ENCODE data around the gene TEX2. TPM values are rescaled to one million over a fixed set of nuclear protein-coding genes. Genes with fewer than 3 reads are reported as not detected.
A peak's percentile ranks its signal among the peaks of the same experiment; 100 is the strongest.

TEX2 gene
- total and polyA plus RNA-seq, 2 of the 13 experiments (the other 11 are each of a cell fraction or from before 2014, with no cell fraction given): 21.4 to 37.7 TPM

DNA sequence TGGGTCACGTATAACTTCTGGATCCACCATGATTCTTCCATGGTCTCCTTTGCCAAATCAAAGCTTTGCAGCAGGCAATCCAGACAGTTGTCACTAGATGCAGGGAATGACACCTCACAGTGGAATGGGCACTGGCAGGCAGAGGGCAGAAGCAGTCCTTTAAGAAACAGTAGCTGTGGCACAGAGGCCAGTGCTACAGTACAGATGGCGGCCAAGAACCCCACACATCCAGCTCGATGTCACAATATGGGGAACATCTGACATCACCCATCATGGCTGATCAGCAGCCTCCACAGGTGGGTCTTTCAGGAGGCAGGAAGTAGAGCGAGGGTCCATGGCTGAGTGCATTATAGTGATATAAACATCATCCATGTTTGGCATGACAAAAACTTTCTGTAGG, 114.4 kb downstream of the TEX2 start (continued):
- TF ChIP-seq ZBTB40 (IDR thresholded peaks at IDR 0.05) (no peak), ZBTB40 (CRISPR knock-in tag; IDR thresholded peaks at IDR 0.05) (0 out of 2 replicates have a peak, but pooled peaks have one; percentile 34), ZNF407 (CRISPR knock-in tag; IDR thresholded peaks at IDR 0.05; ENCODE audit: not compliant biosample characterization) (no peak), CHD4 (IDR thresholded peaks at IDR 0.05; ENCODE audit: borderline replicate concordance, low read length) (no peak), IRF2 (CRISPR knock-in tag; IDR thresholded peaks at IDR 0.05) (no peak)

Data from HepG2 (cell line).